ENCODE results near the gene FKBP1A.

DNA sequence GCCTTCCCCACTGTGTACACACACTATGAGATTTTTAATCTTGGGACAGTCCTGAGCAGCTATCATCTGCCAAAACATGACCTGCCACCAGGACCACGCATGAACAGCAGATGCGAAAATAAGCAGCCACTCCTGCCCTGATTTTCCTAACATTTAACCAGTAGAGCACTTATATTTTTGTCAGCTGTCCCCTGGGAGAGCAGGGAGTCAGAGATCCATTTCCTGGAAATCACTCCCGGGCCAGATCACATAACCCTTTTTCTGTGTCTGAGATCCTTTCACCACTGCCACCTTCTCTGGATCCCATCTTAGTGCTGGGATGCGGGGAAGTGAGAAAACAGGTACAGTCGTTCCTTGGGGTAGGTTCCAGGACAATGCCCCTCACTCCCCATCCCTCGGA is 69.6 kb downstream of the FKBP1A start:
- TF ChIP-seq POLR2A (IDR thresholded peaks at IDR 0.05; ENCODE audit: low read depth, low read length), result no peak
- no peak for TF ChIP-seq TAF1 (IDR thresholded peaks at IDR 0.05; ENCODE audit: borderline replicate concordance, low read depth, low read length)

All from GM12892 (cell line).